ENCODE measurements around the gene PLA2G4C.

The PLA2G4C gene

GRCh38 chr19:48051335-48052033 lies 59.1 kb downstream of the PLA2G4C start:
- peak; percentile 67 for DNase-seq

GRCh38 chr19:48044561-48044960 lies 66.1 kb downstream of the PLA2G4C start:
- no peak for DNase-seq

- peak; percentile 70 for DNase-seq
These were observed 66.8 kb downstream of the PLA2G4C start, which contains the start of gene CABP5 for GRCh38 chr19:48043675-48044258. CABP5 (minus strand) TSS chr19:48044079; CDS start chr19:48043922, 157 bp downstream.

GRCh38 chr19:48041877-48042580 lies 68.6 kb downstream of the PLA2G4C start:
- no peak for DNase-seq

- no peak for DNase-seq
These were observed 73.9 kb downstream of the PLA2G4C start for GRCh38 chr19:48036765-48037164.

GRCh38 chr19:48033604-48034003 lies 77.0 kb downstream of the PLA2G4C start:
- DNase-seq = no peak

- DNase-seq = no peak
These were observed 80.5 kb downstream of the PLA2G4C start for GRCh38 chr19:48030073-48030472.

- no peak for DNase-seq
These were observed 81.2 kb downstream of the PLA2G4C start for GRCh38 chr19:48029431-48029830.

- DNase-seq = no peak
These were observed 85.1 kb downstream of the PLA2G4C start for GRCh38 chr19:48025480-48025879.

GRCh38 chr19:48023518-48023917 lies 87.1 kb downstream of the PLA2G4C start:
- DNase-seq = no peak

GRCh38 chr19:48023011-48023410 lies 87.6 kb downstream of the PLA2G4C start:
- DNase-seq = no peak

- no peak for DNase-seq
These were observed 89.9 kb downstream of the PLA2G4C start for GRCh38 chr19:48020686-48021085.

GRCh38 chr19:48010932-48011758 lies 99.5 kb downstream of the PLA2G4C start:
- DNase-seq = no peak

- DNase-seq = peak; percentile 30
These were observed 103.9 kb downstream of the PLA2G4C start for GRCh38 chr19:48006762-48007161.

- no peak for DNase-seq
These were observed 106.4 kb downstream of the PLA2G4C start for GRCh38 chr19:48004236-48004635.

- no peak for DNase-seq
These were observed 109.8 kb downstream of the PLA2G4C start for GRCh38 chr19:48000846-48001245.

- no peak for DNase-seq
These were observed 111.8 kb downstream of the PLA2G4C start for GRCh38 chr19:47998800-47999199.
